IMR-90 (cell line): ENCODE measurements around the gene DLGAP4. TPM values are rescaled to one million over a fixed set of nuclear protein-coding genes. Genes with fewer than 3 reads are reported as not detected.

ENCODE experiments used
- ATAC-seq: fragments of 200-7000 bp; cut with Tn5 transposase; 2 replicates; pipeline ENCODE4 v1.9.1; 2020; ENCODE audit warnings: low read depth, mild to moderate bottlenecking, moderate library complexity
- BruUV-seq: library from RNA; stranded (reverse); fragments of 400-500 nt; replicated peaks from 2 replicates; lab custom pipeline; 2021; lab: Mats Ljungman, UMichigan
- CTCF ChIA-PET: fragments of 300-600 bp; formaldehyde crosslinking; extraction: SDS; loops from one replicate; lab custom pipeline; 2021; ENCODE audit warnings: antibody characterized with exemption; lab: Yijun Ruan, JAX
- POLR2A ChIA-PET: fragments of 300-600 bp; sonication (Branson Sonifier 250); formaldehyde crosslinking; loops from one replicate; lab custom pipeline; 2022; ENCODE audit warnings: antibody characterized with exemption; ENCODE audit not compliant: unreplicated experiment; lab: Charles Lee
- DNase-seq: peaks from one replicate; pipeline ENCODE4 v3.0.0; 2013
- H2AFZ ChIP-seq: replicated peaks from 2 replicates; pipeline ENCODE3; 2013; ENCODE audit warnings: low read length, mild to moderate bottlenecking; ENCODE audit not compliant: poor library complexity
- H2AK5ac ChIP-seq: 2 replicates; pipeline ENCODE4 v1.6.1; 2013; ENCODE audit warnings: low read depth, low read length, inconsistent platforms
- H2AK9ac ChIP-seq: replicated peaks from 2 replicates; pipeline ENCODE3; 2013; ENCODE audit warnings: mild to moderate bottlenecking, low read depth, low read length, moderate library complexity; ENCODE audit not compliant: poor library complexity
- H2BK120ac ChIP-seq: 2 replicates; pipeline ENCODE4 v1.6.1; 2013; ENCODE audit warnings: low read depth, low read length, inconsistent platforms
- H2BK15ac ChIP-seq: 3 replicates; pipeline ENCODE4 v1.6.1; 2013; ENCODE audit warnings: low read depth, low read length, inconsistent platforms
- H2BK20ac ChIP-seq: 2 replicates; pipeline ENCODE4 v1.6.1; 2013; ENCODE audit warnings: low read depth, mild to moderate bottlenecking, inconsistent platforms, low read length, moderate library complexity
- H2BK5ac ChIP-seq: 2 replicates; pipeline ENCODE4 v1.6.1; 2013; ENCODE audit warnings: mild to moderate bottlenecking, low read depth, low read length, inconsistent platforms; ENCODE audit not compliant: poor library complexity, severe bottlenecking
- H3K14ac ChIP-seq: replicated peaks from 2 replicates; pipeline ENCODE4 v1.6.1; 2013; ENCODE audit warnings: low read depth, low read length, inconsistent platforms
- H3K18ac ChIP-seq: 2 replicates; pipeline ENCODE4 v1.6.1; 2013; ENCODE audit warnings: low read depth, low read length, control low read depth
- H3K23ac ChIP-seq: 2 replicates; pipeline ENCODE4 v1.6.1; 2013; ENCODE audit warnings: low read depth, low read length, inconsistent platforms
- H3K27ac ChIP-seq: 2 replicates; pipeline ENCODE4 v1.5.1; 2013; ENCODE audit warnings: mild to moderate bottlenecking, control low read depth, low read length; ENCODE audit not compliant: insufficient read depth
- H3K27me3 ChIP-seq: 2 replicates; pipeline ENCODE4 v1.6.1; 2013; ENCODE audit warnings: low read length; ENCODE audit not compliant: control insufficient read depth, insufficient read depth
- H3K36me3 ChIP-seq: 2 replicates; pipeline ENCODE4 v1.6.1; 2013; ENCODE audit warnings: low read length, mixed read lengths; ENCODE audit not compliant: control insufficient read depth, insufficient read depth
- H3K4ac ChIP-seq: 2 replicates; pipeline ENCODE4 v1.6.1; 2013; ENCODE audit warnings: low read depth, low read length, inconsistent platforms
- H3K4me1 ChIP-seq: 2 replicates; pipeline ENCODE4 v1.6.1; 2013; ENCODE audit warnings: low read length, mixed read lengths; ENCODE audit not compliant: control insufficient read depth, insufficient read depth
- H3K4me2 ChIP-seq: 2 replicates; pipeline ENCODE4 v1.6.1; 2013; ENCODE audit warnings: low read depth, mild to moderate bottlenecking, control low read depth, low read length, moderate library complexity
- H3K4me3 ChIP-seq: 2 replicates; pipeline ENCODE4 v1.5.1; 2013; ENCODE audit warnings: low read depth, mild to moderate bottlenecking, control low read depth, low read length, moderate library complexity; ENCODE audit not compliant: insufficient read depth
- H3K56ac ChIP-seq: 2 replicates; pipeline ENCODE4 v1.6.1; 2013; ENCODE audit warnings: low read length, inconsistent platforms; ENCODE audit not compliant: insufficient read depth; ENCODE audit errors: extremely low read depth
- H3K79me1 ChIP-seq, 2 experiments: 2 replicates each; pipeline ENCODE4 v1.6.1; 2013; ENCODE audit warnings: low read length in 2 of 2, inconsistent platforms in 1 of 2, low read depth in 1 of 2
- H3K9ac ChIP-seq: 2 replicates; pipeline ENCODE4 v1.6.1; 2013; ENCODE audit warnings: low read depth, low read length, control low read depth
- H3K9me1 ChIP-seq: 2 replicates; pipeline ENCODE4 v1.6.1; 2013; ENCODE audit warnings: low read length, inconsistent platforms; ENCODE audit not compliant: insufficient read depth
- H3K9me3 ChIP-seq: 2 replicates; pipeline ENCODE4 v1.6.1; 2013; ENCODE audit warnings: low read length; ENCODE audit not compliant: control insufficient read depth, insufficient read depth
- H4K20me1 ChIP-seq: 2 replicates; pipeline ENCODE4 v1.6.1; 2013; ENCODE audit warnings: low read length, inconsistent platforms; ENCODE audit not compliant: insufficient read depth
- H4K5ac ChIP-seq: 2 replicates; pipeline ENCODE4 v1.6.1; 2013; ENCODE audit warnings: mild to moderate bottlenecking, low read depth, low read length, control low read depth
- H4K8ac ChIP-seq, 2 experiments: 2 replicates each; pipeline ENCODE4 v1.6.1; 2013; ENCODE audit warnings: low read depth in 2 of 2, low read length in 2 of 2, control low read depth in 1 of 2, inconsistent platforms in 1 of 2
- H4K91ac ChIP-seq: 2 replicates; pipeline ENCODE4 v1.6.1; 2013; ENCODE audit warnings: low read depth, low read length, inconsistent platforms; ENCODE audit not compliant: insufficient read depth
- BHLHE40 ChIP-seq: fragments of 150-350 bp; IDR thresholded peaks from 2 replicates; pipeline ENCODE4 v1.6.1; 2016; ENCODE audit warnings: mild to moderate bottlenecking, low read depth, low read length
- CEBPB ChIP-seq: IDR thresholded peaks from 2 replicates; pipeline ENCODE4 v1.6.1; 2012; ENCODE audit warnings: low read depth, low read length, improper control_type of control experiment
- CHD1 ChIP-seq: IDR thresholded peaks from 2 replicates; pipeline ENCODE4 v1.6.1; 2012; ENCODE audit warnings: low read depth, low read length, improper control_type of control experiment
- CTCF ChIP-seq: conservative IDR thresholded peaks from 2 replicates; pipeline ENCODE4 v1.5.1; 2012; ENCODE audit warnings: mild to moderate bottlenecking, low read depth, low read length, improper control_type of control experiment
- ELK1 ChIP-seq: fragments of 150-350 bp; IDR thresholded peaks from 2 replicates; pipeline ENCODE4 v1.6.1; 2016; ENCODE audit warnings: low read depth, mild to moderate bottlenecking, low read length, moderate library complexity, borderline replicate concordance
- FOS ChIP-seq: fragments of 150-350 bp; IDR thresholded peaks from 2 replicates; pipeline ENCODE4 v1.6.1; 2016; ENCODE audit warnings: low read depth, low read length
- MAFK ChIP-seq: IDR thresholded peaks from 2 replicates; pipeline ENCODE4 v1.6.1; 2012; ENCODE audit warnings: low read depth, low read length, improper control_type of control experiment
- MAZ ChIP-seq: IDR thresholded peaks from 2 replicates; pipeline ENCODE4 v1.6.1; 2012; ENCODE audit warnings: low read depth, mild to moderate bottlenecking, low read length, improper control_type of control experiment, moderate library complexity, borderline replicate concordance
- MXI1 ChIP-seq: IDR thresholded peaks from 2 replicates; pipeline ENCODE4 v1.6.1; 2012; ENCODE audit warnings: low read depth, mild to moderate bottlenecking, low read length, moderate library complexity, borderline replicate concordance
- NFE2L2 ChIP-seq: fragments of 150-350 bp; IDR thresholded peaks from 2 replicates; pipeline ENCODE4 v1.6.1; 2016; ENCODE audit warnings: low read depth, mild to moderate bottlenecking, low read length
- RCOR1 ChIP-seq: IDR thresholded peaks from 2 replicates; pipeline ENCODE4 v1.6.1; 2012; ENCODE audit warnings: mild to moderate bottlenecking, low read length, improper control_type of control experiment; ENCODE audit not compliant: insufficient replicate concordance
- RFX5 ChIP-seq: IDR thresholded peaks from 2 replicates; pipeline ENCODE4 v1.8.0; 2012; ENCODE audit warnings: low read depth, mild to moderate bottlenecking, low read length, moderate library complexity
- SMC3 ChIP-seq: fragments of 150-350 bp; IDR thresholded peaks from 2 replicates; pipeline ENCODE4 v1.6.1; 2016; ENCODE audit warnings: low read depth, mild to moderate bottlenecking, antibody characterized with exemption, low read length, moderate library complexity
- USF2 ChIP-seq: fragments of 150-350 bp; IDR thresholded peaks from 2 replicates; pipeline ENCODE4 v1.6.1; 2017; ENCODE audit warnings: mild to moderate bottlenecking, antibody characterized with exemption, low read length, low read depth
- WGBS, 2 experiments: methylation state at CpG; one replicate each; pipeline versions ENCODE4 v1.1.5 to v1.1.7; 2013; ENCODE audit warnings: missing lambda C conversion rate in 2 of 2; ENCODE audit not compliant: insufficient read length in 1 of 2; ENCODE audit errors: extremely low coverage in 2 of 2; 5-methylcytosine and 5-hydroxymethylcytosine counted together
- dilution Hi-C: fragments of 300-500 bp; cut with HindIII; formaldehyde crosslinking; loops from one replicate; pipeline ENCODE4 v1.14.3; 2018; ENCODE audit warnings: low sequenced_read_pairs; ENCODE audit not compliant: unreplicated experiment
- in situ Hi-C: fragments of 300-500 bp; cut with MboI; formaldehyde crosslinking; loops from 3 replicates; pipeline ENCODE4 v1.14.3; 2019; ENCODE audit warnings: low sequenced_read_pairs, inconsistent platforms, mixed read lengths
- intact Hi-C: fragments of 100-400 bp; cut with micrococcal nuclease; formaldehyde crosslinking; loops from 2 replicates; pipeline ENCODE4 v1.10.0; 2022
- polyA plus RNA-seq, 3 experiments: library from polyadenylated mRNA; depleted of rRNA; stranded (reverse); fragments of >200 nt; gene quantifications; 2 replicates each; pipeline ENCODE4 v1.2.3, GENCODE V29; 2012; ENCODE audit warnings: low replicate concordance in 1 of 3
- total RNA-seq: library from RNA; depleted of rRNA; stranded (reverse); fragments of >200 nt; gene quantifications from 2 replicates; pipeline ENCODE4 v1.2.3, GENCODE V29; 2012

The DLGAP4 gene
- total and polyA plus RNA-seq, 2 of the 4 experiments (the other 2 are of a cell fraction) = 32.3 to 73.2 TPM

GRCh38 chr20:36312724-36313441 lies 6.7 kb downstream of the DLGAP4 start:
- CTCF ChIA-PET = no interaction called here
- no peak for TF ChIP-seq CHD1
- TF ChIP-seq CEBPB = no peak
- TF ChIP-seq MXI1 = no peak
- TF ChIP-seq MAZ = no peak
- TF ChIP-seq RCOR1 = no peak
- TF ChIP-seq BHLHE40 = no peak
- no peak for TF ChIP-seq FOS
- no peak for TF ChIP-seq CTCF
- no peak for TF ChIP-seq ELK1
- TF ChIP-seq RFX5 = no peak
- TF ChIP-seq USF2 = no peak
- TF ChIP-seq SMC3 = no peak
- TF ChIP-seq NFE2L2 = no peak
- TF ChIP-seq MAFK = no peak
- no peak overlapping the region for H3K14ac ChIP-seq

More at GRCh38 chr20:36312724-36313441, 6.7 kb downstream of the DLGAP4 start:
- H3K27ac ChIP-seq = no peak overlapping the region
- peak overlapping the region; percentile 43 for H2AFZ ChIP-seq
- no peak overlapping the region for H3K56ac ChIP-seq
- no peaks in the 10 kb centered on the region for H3K4me1 ChIP-seq
- no peak for DNase-seq
- no peak overlapping the region for H4K91ac ChIP-seq
- no peak overlapping the region for H4K8ac ChIP-seq
- H2BK120ac ChIP-seq = no peak overlapping the region
- no peak for ATAC-seq
- no peak overlapping the region for H3K23ac ChIP-seq
- POLR2A ChIA-PET = no interaction called here
- no peak overlapping the region for H3K4me3 ChIP-seq
- no peak overlapping the region for H3K9ac ChIP-seq
- H3K9me3 ChIP-seq = no peaks in the 10 kb centered on the region
- H2BK5ac ChIP-seq = no peak overlapping the region
- H2BK20ac ChIP-seq = no peak overlapping the region
- H2AK9ac ChIP-seq = no peak overlapping the region
- H3K27me3 ChIP-seq = peaks cover 48% of the 10 kb centered on the region
- no peaks in the 10 kb centered on the region for H3K79me1 ChIP-seq
- no peaks in the 10 kb centered on the region; the same call in 1 of the 2 replicates for H4K20me1 ChIP-seq
- H3K18ac ChIP-seq = no peak overlapping the region
- dilution Hi-C loops (no loop called here), in situ Hi-C loops (no loop called here), intact Hi-C loops (no loop called here)
- H4K5ac ChIP-seq = no peak overlapping the region
- H3K9me1 ChIP-seq = peaks cover 6% of the 10 kb centered on the region
- H3K4ac ChIP-seq = no peak overlapping the region
- H3K4me2 ChIP-seq = no peak overlapping the region
- no peaks in the 10 kb centered on the region for H3K36me3 ChIP-seq
- no peak overlapping the region for H2AK5ac ChIP-seq
- BruUV-seq = no TSS peak
- no peak overlapping the region for H2BK15ac ChIP-seq
- 10% methylated on average over 2 of the region's 14 CpGs; no CpG with 5 or more reads in 1 of the 2 experiments for WGBS, 2 experiments
